Nephron progenitor cell (in vitro differentiated cells): Measurements from ENCODE around the gene PANK2.

Source experiments
- DNase-seq: peaks from one replicate; pipeline ENCODE4 v3.0.0; 2021
- H3K27ac Mint-ChIP-seq: 2 replicates; pipeline ENCODE4 v1.8.0; 2021; ENCODE audit warnings: mild to moderate bottlenecking, moderate library complexity, mixed read lengths
- H3K27me3 Mint-ChIP-seq: 2 replicates; pipeline ENCODE4 v1.8.0; 2021; ENCODE audit warnings: mild to moderate bottlenecking, low read depth, mixed read lengths; ENCODE audit not compliant: poor library complexity
- H3K36me3 Mint-ChIP-seq: 2 replicates; pipeline ENCODE4 v1.8.0; 2021; ENCODE audit warnings: low read depth, mixed read lengths
- H3K4me1 Mint-ChIP-seq: 2 replicates; pipeline ENCODE4 v1.8.0; 2021; ENCODE audit warnings: mixed read lengths
- H3K4me3 Mint-ChIP-seq: 2 replicates; pipeline ENCODE4 v1.8.0; 2021; ENCODE audit warnings: mild to moderate bottlenecking, moderate library complexity, mixed read lengths
- H3K9me3 Mint-ChIP-seq: 2 replicates; pipeline ENCODE4 v1.8.0; 2021; ENCODE audit warnings: mild to moderate bottlenecking, moderate library complexity, mixed read lengths
- TF ChIP-seq, protein P1 (sequence below): fragments of 200-600 bp; sonication (generic); IDR thresholded peaks from 2 replicates; pipeline ENCODE4 v1.5.0; 2021; ENCODE audit warnings: antibody characterized with exemption

The PANK2 gene

DNA sequence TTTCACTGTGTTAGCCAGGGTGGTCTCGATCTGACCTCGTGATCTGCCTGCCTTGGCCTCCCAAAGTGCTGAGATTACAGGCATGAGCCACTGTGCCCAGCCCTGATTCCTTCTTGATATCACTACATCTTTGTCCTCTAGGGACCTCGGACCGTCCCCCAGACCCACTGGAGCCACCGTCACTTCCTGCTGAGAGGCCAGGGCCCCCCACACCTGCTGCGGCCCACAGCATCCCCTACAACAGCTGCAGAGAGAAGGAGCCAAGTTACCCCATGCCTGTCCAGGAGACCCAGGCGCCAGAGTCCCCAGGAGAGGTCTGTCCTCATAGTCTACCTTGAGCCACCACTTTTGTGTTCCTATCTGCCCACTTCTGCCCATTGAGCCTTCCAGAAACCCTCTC lies 28.0 kb upstream of the PANK2 start:
- Mint-ChIP-seq H3K4me1 (no peaks in the 10 kb centered on the region), H3K4me3 (peak overlapping the region; percentile 25), H3K9me3 (peaks cover 12% of the 10 kb centered on the region), H3K36me3 (peaks cover 62% of the 10 kb centered on the region), H3K27me3 (no peaks in the 10 kb centered on the region), H3K27ac (no peak overlapping the region)
- no peak for DNase-seq
- TF ChIP-seq, protein P1, sequence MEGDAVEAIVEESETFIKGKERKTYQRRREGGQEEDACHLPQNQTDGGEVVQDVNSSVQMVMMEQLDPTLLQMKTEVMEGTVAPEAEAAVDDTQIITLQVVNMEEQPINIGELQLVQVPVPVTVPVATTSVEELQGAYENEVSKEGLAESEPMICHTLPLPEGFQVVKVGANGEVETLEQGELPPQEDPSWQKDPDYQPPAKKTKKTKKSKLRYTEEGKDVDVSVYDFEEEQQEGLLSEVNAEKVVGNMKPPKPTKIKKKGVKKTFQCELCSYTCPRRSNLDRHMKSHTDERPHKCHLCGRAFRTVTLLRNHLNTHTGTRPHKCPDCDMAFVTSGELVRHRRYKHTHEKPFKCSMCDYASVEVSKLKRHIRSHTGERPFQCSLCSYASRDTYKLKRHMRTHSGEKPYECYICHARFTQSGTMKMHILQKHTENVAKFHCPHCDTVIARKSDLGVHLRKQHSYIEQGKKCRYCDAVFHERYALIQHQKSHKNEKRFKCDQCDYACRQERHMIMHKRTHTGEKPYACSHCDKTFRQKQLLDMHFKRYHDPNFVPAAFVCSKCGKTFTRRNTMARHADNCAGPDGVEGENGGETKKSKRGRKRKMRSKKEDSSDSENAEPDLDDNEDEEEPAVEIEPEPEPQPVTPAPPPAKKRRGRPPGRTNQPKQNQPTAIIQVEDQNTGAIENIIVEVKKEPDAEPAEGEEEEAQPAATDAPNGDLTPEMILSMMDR, result no peak

DNA sequence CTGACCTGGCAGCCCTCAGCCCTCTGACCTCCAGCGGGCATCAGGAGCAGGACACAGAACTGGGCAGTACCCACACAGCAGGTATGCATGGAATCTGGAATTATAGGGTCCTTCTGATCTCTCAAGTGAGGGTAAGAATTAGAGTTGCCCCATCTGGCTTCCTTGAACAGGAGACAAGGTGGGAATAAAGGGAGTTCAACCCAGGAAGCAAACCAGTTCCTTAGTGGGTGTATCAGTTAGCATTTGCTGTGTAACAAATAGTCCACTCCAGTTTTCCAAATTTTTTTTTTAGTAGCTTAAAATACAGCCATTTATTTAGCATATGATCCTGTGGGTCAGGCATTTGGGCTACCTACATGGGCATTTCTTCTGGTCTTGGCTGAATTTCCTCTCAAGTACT lies 26.9 kb upstream of the PANK2 start:
- H3K9me3 Mint-ChIP-seq, result peaks cover 12% of the 10 kb centered on the region
- H3K4me3 Mint-ChIP-seq, result no peak overlapping the region
- H3K27ac Mint-ChIP-seq, result no peak overlapping the region
- H3K36me3 Mint-ChIP-seq, result peaks cover 56% of the 10 kb centered on the region
- H3K27me3 Mint-ChIP-seq, result no peaks in the 10 kb centered on the region
- DNase-seq, result no peak
- no peaks in the 10 kb centered on the region for H3K4me1 Mint-ChIP-seq
- TF ChIP-seq, protein P1, result no peak

DNA sequence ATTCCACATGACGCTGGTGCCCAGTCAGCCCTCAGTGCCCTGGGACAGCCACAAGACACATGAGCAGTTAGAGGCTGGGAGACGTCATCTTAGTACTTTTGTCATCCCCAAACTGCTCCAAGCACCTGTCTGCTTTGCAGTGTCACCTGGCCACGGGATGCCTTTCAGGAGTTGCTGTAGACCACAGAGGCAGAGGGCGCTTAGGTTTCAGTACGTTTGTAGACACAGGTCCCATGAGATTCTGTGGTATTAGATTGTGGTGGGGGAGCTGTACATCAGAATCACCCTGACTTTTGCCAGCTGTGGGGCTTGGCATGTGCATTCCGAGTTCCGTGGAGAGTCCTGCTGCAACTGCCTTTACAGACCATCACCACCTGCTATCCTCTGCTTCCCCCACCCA lies 25.9 kb upstream of the PANK2 start:
- Mint-ChIP-seq H3K36me3 (peaks cover 48% of the 10 kb centered on the region), H3K9me3 (peaks cover 12% of the 10 kb centered on the region), H3K4me3 (no peak overlapping the region), H3K4me1 (no peaks in the 10 kb centered on the region), H3K27me3 (no peaks in the 10 kb centered on the region), H3K27ac (peak overlapping the region; percentile 89)
- no peak for DNase-seq
- TF ChIP-seq, protein P1, result no peak

DNA sequence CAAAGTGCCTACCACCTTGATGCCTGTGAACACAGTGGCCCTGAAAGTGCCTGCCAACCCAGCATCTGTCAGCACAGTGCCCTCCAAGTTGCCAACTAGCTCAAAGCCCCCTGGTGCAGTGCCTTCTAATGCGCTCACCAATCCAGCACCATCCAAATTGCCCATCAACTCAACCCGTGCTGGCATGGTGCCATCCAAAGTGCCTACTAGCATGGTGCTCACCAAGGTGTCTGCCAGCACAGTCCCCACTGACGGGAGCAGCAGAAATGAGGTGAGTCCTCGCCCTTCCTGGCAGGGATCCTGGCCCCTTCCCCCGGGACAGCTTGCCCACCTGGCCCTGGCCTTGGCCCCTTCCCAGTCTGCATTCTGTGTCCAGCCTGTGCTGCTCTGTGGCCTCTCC lies 24.7 kb upstream of the PANK2 start:
- Mint-ChIP-seq H3K27me3 (no peaks in the 10 kb centered on the region), H3K9me3 (peaks cover 12% of the 10 kb centered on the region), H3K4me1 (no peaks in the 10 kb centered on the region), H3K4me3 (no peak overlapping the region), H3K36me3 (peaks cover 39% of the 10 kb centered on the region), H3K27ac (no peak overlapping the region)
- DNase-seq, result no peak
- TF ChIP-seq, protein P1, result no peak

DNA sequence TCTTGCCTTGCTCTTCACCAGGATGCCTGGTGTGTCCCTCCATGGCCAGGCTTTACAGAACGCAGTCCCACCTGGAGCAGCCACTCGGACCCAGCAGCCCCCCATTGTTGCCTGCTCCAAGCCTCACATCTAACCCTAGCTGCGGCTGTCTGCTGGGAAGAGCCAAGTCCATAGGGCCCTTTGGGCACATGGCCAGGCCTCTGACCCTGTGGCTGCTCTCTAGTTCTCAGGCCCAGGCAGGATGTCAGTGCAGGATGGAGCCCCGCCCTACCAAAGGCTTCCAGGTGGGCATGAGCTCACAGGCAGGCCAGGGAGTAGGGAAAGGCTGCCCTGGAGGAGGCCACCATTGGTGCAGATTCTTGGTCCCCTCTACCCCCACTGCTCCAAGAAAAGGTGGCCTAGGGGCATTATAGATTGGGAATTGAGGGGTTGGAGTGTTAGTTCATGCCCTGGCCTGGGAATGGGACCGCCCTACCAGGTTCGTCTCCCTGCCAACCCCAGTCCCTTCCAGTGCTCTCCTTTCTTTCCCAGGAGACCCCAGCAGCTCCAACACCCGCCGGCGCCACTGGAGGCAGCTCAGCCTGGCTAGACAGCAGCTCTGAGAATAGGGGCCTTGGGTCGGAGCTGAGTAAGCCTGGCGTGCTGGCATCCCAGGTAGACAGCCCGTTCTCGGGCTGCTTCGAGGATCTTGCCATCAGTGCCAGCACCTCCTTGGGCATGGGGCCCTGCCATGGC lies 23.9 kb upstream of the PANK2 start:
- no peak for DNase-seq
- Mint-ChIP-seq H3K4me1 (no peaks in the 10 kb centered on the region), H3K27ac (no peak overlapping the region), H3K4me3 (no peak overlapping the region), H3K9me3 (peaks cover 12% of the 10 kb centered on the region), H3K27me3 (no peaks in the 10 kb centered on the region), H3K36me3 (peaks cover 38% of the 10 kb centered on the region)
- TF ChIP-seq, protein P1, result no peak

DNA sequence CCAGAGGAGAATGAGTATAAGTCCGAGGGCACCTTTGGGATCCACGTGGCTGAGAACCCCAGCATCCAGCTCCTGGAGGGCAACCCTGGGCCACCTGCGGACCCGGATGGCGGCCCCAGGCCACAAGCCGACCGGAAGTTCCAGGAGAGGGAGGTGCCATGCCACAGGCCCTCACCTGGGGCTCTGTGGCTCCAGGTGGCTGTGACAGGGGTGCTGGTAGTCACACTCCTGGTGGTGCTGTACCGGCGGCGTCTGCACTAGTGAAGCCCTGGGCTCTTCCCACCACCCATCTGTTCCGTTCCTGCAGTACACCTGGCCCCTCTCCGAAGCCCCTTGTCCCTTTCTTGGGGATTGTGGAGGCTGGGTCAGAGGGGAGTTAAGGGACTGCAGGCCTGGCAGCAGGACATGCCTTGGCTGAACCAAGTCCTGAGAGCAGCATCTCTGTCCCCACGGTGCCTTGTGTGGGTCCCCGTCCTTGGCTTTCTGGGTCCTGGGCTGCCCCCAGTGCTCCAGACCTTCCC lies 23.2 kb upstream of the PANK2 start:
- TF ChIP-seq, protein P1, result no peak

More for the DNA sequence above, 23.2 kb upstream of the PANK2 start:
- no peak overlapping the region for H3K4me3 Mint-ChIP-seq
- peak overlapping the region; percentile 36 for H3K27ac Mint-ChIP-seq
- no peak for DNase-seq
- no peaks in the 10 kb centered on the region for H3K27me3 Mint-ChIP-seq
- peaks cover 38% of the 10 kb centered on the region for H3K36me3 Mint-ChIP-seq
- no peaks in the 10 kb centered on the region for H3K4me1 Mint-ChIP-seq
- H3K9me3 Mint-ChIP-seq, result peaks cover 12% of the 10 kb centered on the region
